ENCODE measurements around the gene ELF4.

- TF ChIP-seq CTCF (IDR thresholded peaks at IDR 0.05; ENCODE audit: low read depth, low read length, poor library complexity, severe bottlenecking) (no peak), EZH2phosphoT487 (IDR thresholded peaks at IDR 0.05; ENCODE audit: borderline replicate concordance, low read length) (no peak)
Measured at GRCh38 chrX:130072345-130072740, 38.0 kb downstream of the ELF4 start.

All from DOHH2 (cell line).